CD14-positive monocyte (primary cell): Measurements from ENCODE around the gene TBC1D22A. TPM values are rescaled to one million over a fixed set of nuclear protein-coding genes. Genes with fewer than 3 reads are reported as not detected.
A peak's percentile ranks its signal among the peaks of the same experiment; 100 is the strongest.

ENCODE experiments used
- DNase-seq, 3 donors: peaks; one replicate each; pipeline ENCODE4 v3.0.0-alpha.2; 2011 to 2022
- H2AFZ ChIP-seq: 2 replicates; pipeline ENCODE4 v1.6.0; 2012; ENCODE audit warnings: mild to moderate bottlenecking, low read depth, low read length, inconsistent platforms; ENCODE audit not compliant: insufficient read depth, poor library complexity, severe bottlenecking
- H3K27ac ChIP-seq, 2 donors: 1 replicate in 1 of 2; 2 replicates in 1 of 2; pipeline ENCODE4 v1.5.1; 2012 to 2013; ENCODE audit warnings: low read length in 2 of 2, control low read depth in 1 of 2, inconsistent platforms in 1 of 2, low read depth in 1 of 2, mild to moderate bottlenecking in 1 of 2
- H3K27me3 ChIP-seq, 2 donors: one replicate each; pipeline versions ENCODE4 v1.6.0 to v1.6.1; 2011 to 2013; ENCODE audit warnings: low read length in 2 of 2; ENCODE audit not compliant: control insufficient read depth in 2 of 2, insufficient read depth in 2 of 2
- H3K36me3 ChIP-seq, 2 donors: replicated peaks in 1 of 2; 1 replicate in 1 of 2; 2 replicates in 1 of 2; pipeline versions ENCODE4 v1.5.1 to v1.6.1; 2012 to 2013; ENCODE audit warnings: low read length in 2 of 2, control low read depth in 1 of 2, inconsistent platforms in 1 of 2, mild to moderate bottlenecking in 1 of 2; ENCODE audit not compliant: insufficient read depth in 2 of 2, control insufficient read depth in 1 of 2
- H3K4me1 ChIP-seq, 2 donors: 1 replicate in 1 of 2; 2 replicates in 1 of 2; pipeline versions ENCODE4 v1.5.1 to v1.6.1; 2012 to 2013; ENCODE audit warnings: low read length in 2 of 2, control low read depth in 1 of 2, inconsistent platforms in 1 of 2, mild to moderate bottlenecking in 1 of 2, moderate library complexity in 1 of 2; ENCODE audit not compliant: insufficient read depth in 2 of 2, control insufficient read depth in 1 of 2
- H3K4me2 ChIP-seq: replicated peaks from 2 replicates; pipeline ENCODE3; 2012; ENCODE audit warnings: low read length, moderate library complexity, mild to moderate bottlenecking; ENCODE audit not compliant: poor library complexity, severe bottlenecking; ENCODE audit errors: extremely low read depth
- H3K4me3 ChIP-seq, 3 experiments: fragments of 200-600 bp in 1 of 3; sonication (generic) in 1 of 3; replicated peaks in 1 of 3; 1 replicate in 2 of 3; 2 replicates in 1 of 3; pipeline ENCODE4 v1.5.1; 2011 to 2013; ENCODE audit warnings: low read length in 3 of 3, mild to moderate bottlenecking in 3 of 3, control low read depth in 2 of 3, low read depth in 2 of 3, inconsistent platforms in 1 of 3, moderate library complexity in 1 of 3
- H3K79me2 ChIP-seq: 2 replicates; pipeline ENCODE4 v1.6.0; 2012; ENCODE audit warnings: mild to moderate bottlenecking, control low read depth, inconsistent platforms, low read length, moderate library complexity; ENCODE audit not compliant: insufficient read depth
- H3K9ac ChIP-seq: 2 replicates; pipeline ENCODE4 v1.6.0; 2017; ENCODE audit warnings: low read length, mild to moderate bottlenecking; ENCODE audit not compliant: insufficient read depth, poor library complexity, severe bottlenecking
- H3K9me3 ChIP-seq, 2 donors: replicated peaks in 1 of 2; 1 replicate in 1 of 2; 2 replicates in 1 of 2; pipeline versions ENCODE4 v1.5.1 to v1.6.1; 2012 to 2013; ENCODE audit warnings: low read length in 2 of 2, control low read depth in 1 of 2; ENCODE audit not compliant: control insufficient read depth in 1 of 2, insufficient read depth in 1 of 2
- H4K20me1 ChIP-seq: 2 replicates; pipeline ENCODE4 v1.6.0; 2012; ENCODE audit warnings: mild to moderate bottlenecking, low read length, control low read depth, moderate library complexity; ENCODE audit not compliant: insufficient read depth
- H3K27ac Mint-ChIP-seq, 7 donors: one replicate each; pipeline ENCODE4 v1.8.0; 2020; ENCODE audit warnings: mild to moderate bottlenecking in 7 of 7, mixed read lengths in 7 of 7, moderate library complexity in 6 of 7, inconsistent platforms in 2 of 7
- H3K27me3 Mint-ChIP-seq, 3 donors: one replicate each; pipeline ENCODE4 v1.8.0; 2021 to 2022; ENCODE audit warnings: low read depth in 3 of 3, mild to moderate bottlenecking in 3 of 3, mixed read lengths in 3 of 3, moderate library complexity in 3 of 3, inconsistent platforms in 1 of 3
- H3K36me3 Mint-ChIP-seq, 2 donors: one replicate each; pipeline ENCODE4 v1.8.0; 2020; ENCODE audit warnings: mixed read lengths in 2 of 2, inconsistent platforms in 1 of 2, mild to moderate bottlenecking in 1 of 2
- H3K4me1 Mint-ChIP-seq: one replicate; pipeline ENCODE4 v1.8.0; 2020; ENCODE audit warnings: mild to moderate bottlenecking, mixed read lengths
- H3K4me3 Mint-ChIP-seq, 2 donors: one replicate each; pipeline ENCODE4 v1.8.0; 2020; ENCODE audit warnings: mild to moderate bottlenecking in 2 of 2, mixed read lengths in 2 of 2, moderate library complexity in 1 of 2
- H3K9me3 Mint-ChIP-seq, 7 donors: one replicate each; pipeline ENCODE4 v1.8.0; 2020 to 2022; ENCODE audit warnings: mixed read lengths in 7 of 7, mild to moderate bottlenecking in 6 of 7, moderate library complexity in 6 of 7, inconsistent platforms in 2 of 7
- CTCF ChIP-seq: fragments of 200-600 bp; IDR thresholded peaks from one replicate; pipeline ENCODE4 v1.8.0; 2022; ENCODE audit warnings: antibody characterized with exemption, mild to moderate bottlenecking
- WGBS: methylation state at CpG from one replicate; pipeline ENCODE4 v1.1.5; 2013; ENCODE audit warnings: missing lambda C conversion rate; ENCODE audit not compliant: insufficient coverage; 5-methylcytosine and 5-hydroxymethylcytosine counted together
- intact Hi-C, 2 donors: fragments of 100-400 bp; cut with micrococcal nuclease; formaldehyde crosslinking; loops; one replicate each; pipeline versions ENCODE4 v1.15.0 to v1.15.1; 2023
- polyA plus RNA-seq, 3 donors: library from polyadenylated mRNA; depleted of rRNA in 1 of 3; unstranded in 2 of 3; stranded (reverse) in 1 of 3; fragments of 300-500 nt in 2 of 3; fragments of >200 nt in 1 of 3; fragmentation: Illumina TruSeq in 2 of 3; gene quantifications; 1 replicate in 2 of 3; 2 replicates in 1 of 3; pipeline ENCODE4 v1.2.3, GENCODE V29; 2012 to 2021

The TBC1D22A gene
- polyA plus RNA-seq, 3 donors: 25.9 to 36.2 (median 29.5) TPM

GRCh38 chr22:46770151-46770641 lies 7.7 kb downstream of the TBC1D22A start:
- H3K27ac Mint-ChIP-seq: peak overlapping the region; percentile 90 to 96 (median 95)
- H3K9me3 Mint-ChIP-seq: peaks cover 0 to 2% (median 0%) of the 10 kb centered on the region in 7 donors
- peak overlapping the region; percentile 47 for H3K9ac ChIP-seq
- H3K4me3 Mint-ChIP-seq: peak overlapping the region in 1 of 2 donors; percentile 89
- WGBS: 91% methylated on average over 12 of the region's 14 CpGs
- TF ChIP-seq CTCF: no peak
- peaks cover 75% of the 10 kb centered on the region for H3K79me2 ChIP-seq
- H3K27me3 Mint-ChIP-seq: peaks cover 0 to 1% (median 0%) of the 10 kb centered on the region in 3 donors
- DNase-seq: no peak
- peaks cover 57 to 58% of the 10 kb centered on the region in 2 donors for H3K4me1 ChIP-seq
- no peaks in the 10 kb centered on the region for H3K27me3 ChIP-seq
- H3K36me3 ChIP-seq: peaks cover 3 to 10% of the 10 kb centered on the region in 2 donors
- H3K9me3 ChIP-seq: no peaks in the 10 kb centered on the region
- H3K27ac ChIP-seq: peak overlapping the region; percentile 82 to 85
- H4K20me1 ChIP-seq: peaks cover 5% of the 10 kb centered on the region
- H2AFZ ChIP-seq: peak overlapping the region; percentile 20
- intact Hi-C loops: loop anchor here in 1 of 2 donors (5.0 kb wide), 1 partner anchor 33 kb away; the partner anchor contains the start of gene CERK
- H3K4me1 Mint-ChIP-seq: peaks cover 77% of the 10 kb centered on the region
- peak overlapping the region; percentile 55 for H3K4me2 ChIP-seq
- peaks cover 26 to 63% of the 10 kb centered on the region in 2 donors for H3K36me3 Mint-ChIP-seq
- peak overlapping the region in 1 of 3 experiments; percentile 55 for H3K4me3 ChIP-seq

GRCh38 chr22:46770726-46771125 lies 8.3 kb downstream of the TBC1D22A start:
- peaks cover 62 to 64% of the 10 kb centered on the region in 2 donors for H3K4me1 ChIP-seq
- H3K4me1 Mint-ChIP-seq: peaks cover 80% of the 10 kb centered on the region
- H3K4me2 ChIP-seq: peak overlapping the region; percentile 55
- H3K4me3 Mint-ChIP-seq: peak overlapping the region; percentile 62 to 89
- peaks cover 0 to 1% (median 0%) of the 10 kb centered on the region in 3 donors for H3K27me3 Mint-ChIP-seq
- intact Hi-C loops: loop anchor here in 1 of 2 donors (5.0 kb wide), 1 partner anchor 33 kb away; the partner anchor contains the start of gene CERK
- peaks cover 0 to 2% (median 0%) of the 10 kb centered on the region in 7 donors for H3K9me3 Mint-ChIP-seq
- H3K36me3 ChIP-seq: peaks cover 3 to 9% of the 10 kb centered on the region in 2 donors
- H3K4me3 ChIP-seq: peak overlapping the region in 1 of 3 experiments; percentile 55
- peak overlapping the region; percentile 20 for H2AFZ ChIP-seq
- TF ChIP-seq CTCF: no peak
- WGBS: no CpG with 5 or more reads among the region's 9 CpGs
- H3K79me2 ChIP-seq: peaks cover 75% of the 10 kb centered on the region
- H3K27ac Mint-ChIP-seq: peak overlapping the region; percentile 90 to 96 (median 95)
- H3K27me3 ChIP-seq: no peaks in the 10 kb centered on the region
- H3K27ac ChIP-seq: peak overlapping the region; percentile 82 to 85
- peaks cover 28 to 63% of the 10 kb centered on the region in 2 donors for H3K36me3 Mint-ChIP-seq
- H3K9ac ChIP-seq: peak overlapping the region; percentile 47
- peaks cover 5% of the 10 kb centered on the region for H4K20me1 ChIP-seq
- H3K9me3 ChIP-seq: no peaks in the 10 kb centered on the region
- DNase-seq: peak; percentile 57 to 84 (median 64)
